Activated CD4-positive, alpha-beta T cell treated with anti-CD3 and anti-CD28 coated beads for 4 hours (primary cell): ENCODE measurements around the gene CCDC85A.

Experiments
- DNase-seq, 2 donors: peaks; one replicate each; pipeline ENCODE4 v3.0.0-alpha.2; 2020

The CCDC85A gene

DNA sequence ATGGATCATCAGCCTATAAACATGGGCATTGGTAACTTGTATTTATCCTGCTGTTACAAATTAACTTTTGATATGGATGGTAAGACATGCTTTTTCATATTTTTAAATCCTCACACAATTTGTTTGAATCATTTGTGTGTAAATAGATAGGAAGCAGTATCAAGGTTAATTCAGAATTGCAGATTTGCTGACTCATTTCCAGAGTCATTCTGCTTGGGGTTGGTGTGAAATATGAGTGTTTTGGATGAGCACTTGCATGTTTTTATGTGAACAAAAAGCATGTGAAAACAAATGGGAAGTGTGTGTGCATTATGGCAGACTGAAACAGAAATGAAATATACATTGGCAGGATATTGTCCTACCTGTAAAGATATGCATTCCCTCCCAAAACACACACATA is 11.8 kb downstream of the CCDC85A start:
- DNase-seq, result no peak

DNA sequence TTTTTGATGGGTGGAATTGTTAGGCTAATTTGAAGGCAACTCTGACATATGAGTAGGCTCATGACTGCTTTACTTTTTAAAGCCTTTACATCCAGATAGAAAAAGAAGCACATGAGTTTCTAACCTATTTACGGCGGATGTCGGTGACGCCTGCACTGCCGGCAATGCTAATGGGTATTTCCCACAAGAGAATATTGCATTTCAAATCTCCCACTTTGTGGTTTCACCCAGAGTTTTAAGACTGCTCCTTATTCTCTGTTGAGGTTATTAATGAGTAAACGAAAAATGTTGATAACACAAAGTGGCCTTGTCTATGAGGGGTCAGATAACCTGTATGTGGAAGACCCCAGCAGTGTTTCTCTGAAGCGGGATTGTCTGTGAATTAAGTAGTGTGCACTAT is 14.0 kb downstream of the CCDC85A start:
- no peak for DNase-seq

DNA sequence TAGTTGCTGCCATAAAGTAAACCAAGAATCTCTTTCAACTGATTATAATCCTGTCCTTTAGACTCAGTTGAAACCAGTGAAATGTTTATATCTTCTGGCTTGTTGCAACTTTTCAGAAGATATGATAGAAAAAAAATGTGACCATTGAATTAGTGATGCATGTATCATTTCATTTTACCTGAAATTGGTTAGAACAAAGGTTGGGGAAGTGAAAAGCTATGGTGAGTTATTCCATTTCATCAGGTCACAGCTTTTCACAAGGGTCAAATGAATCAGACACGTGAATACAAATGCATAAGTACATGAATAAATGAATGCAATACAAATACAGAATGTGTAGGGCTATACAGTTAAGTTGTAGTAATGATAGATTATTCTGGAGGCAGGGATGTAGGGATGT is 15.1 kb downstream of the CCDC85A start:
- no peak for DNase-seq

DNA sequence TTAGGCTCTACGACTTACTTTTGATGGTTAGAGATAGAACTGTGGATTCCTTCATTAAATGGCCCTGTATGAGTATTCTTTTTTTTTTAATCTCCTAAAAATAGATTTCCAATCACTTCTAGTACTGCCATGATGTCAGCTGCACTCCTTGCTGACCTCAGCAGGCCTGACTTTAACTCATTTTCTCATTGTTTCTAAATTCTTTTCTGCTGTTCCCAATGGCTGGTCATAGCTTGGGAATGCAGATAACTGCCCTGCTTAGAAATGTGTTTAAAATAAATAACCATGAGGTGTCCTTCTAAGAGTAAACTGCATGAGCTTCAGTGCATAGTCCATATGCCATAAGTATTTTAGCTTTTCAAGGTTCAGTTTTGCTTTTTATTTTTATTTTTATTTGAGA is 15.7 kb downstream of the CCDC85A start:
- DNase-seq, result no peak

DNA sequence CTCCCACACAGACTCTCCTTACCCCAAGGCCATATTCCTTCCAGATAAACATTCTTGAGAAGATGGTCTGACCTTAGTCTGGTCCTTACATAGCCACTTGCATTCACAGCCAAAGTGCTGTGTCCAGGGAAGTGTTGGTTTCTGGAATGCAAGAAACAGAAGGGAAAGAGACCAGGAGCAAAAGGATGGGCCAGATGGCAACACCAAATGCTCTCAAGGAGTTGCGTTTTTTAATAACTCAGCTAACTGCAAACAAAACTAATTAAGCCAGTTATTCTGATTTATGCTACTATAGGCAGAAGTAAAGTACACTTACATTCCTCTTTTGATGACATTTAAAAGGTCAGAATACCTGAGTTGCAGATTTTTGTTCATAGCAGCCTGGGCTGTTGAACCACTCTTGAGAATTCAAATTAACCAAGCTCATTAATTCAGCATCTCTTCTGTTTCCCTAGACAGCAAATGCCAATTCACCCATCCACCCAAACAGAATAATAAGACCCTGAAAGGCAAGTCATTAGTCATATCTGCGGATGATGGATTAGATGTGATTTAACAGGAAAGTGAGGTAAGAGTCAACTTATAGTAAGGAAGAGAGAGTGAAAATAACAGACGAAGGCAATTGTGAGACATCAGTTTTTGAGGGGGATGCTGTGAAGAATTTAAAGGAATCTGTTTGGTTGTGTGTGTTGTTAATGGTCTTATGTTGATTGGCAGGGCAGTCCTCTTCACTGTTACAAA is 18.8 kb downstream of the CCDC85A start:
- no peak for DNase-seq

DNA sequence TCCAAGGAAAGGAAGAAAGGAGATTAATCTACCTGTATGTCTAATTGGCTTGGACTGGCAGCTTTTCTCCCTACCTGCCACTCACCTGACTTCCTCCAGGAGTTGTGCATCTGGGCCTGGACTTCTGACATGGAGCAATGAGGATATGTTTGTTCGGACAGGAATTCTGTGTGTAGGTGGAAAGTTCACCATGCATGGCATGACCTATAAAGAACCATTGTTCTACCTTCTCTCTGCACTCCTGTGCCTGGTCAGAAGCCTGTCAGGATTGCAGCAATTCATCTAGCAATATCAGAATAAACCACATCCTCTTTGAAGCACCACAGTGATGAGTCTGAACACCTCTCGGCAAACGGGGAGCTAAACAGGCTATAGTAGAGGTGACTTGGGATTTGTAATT is 20.8 kb downstream of the CCDC85A start:
- DNase-seq, result no peak

DNA sequence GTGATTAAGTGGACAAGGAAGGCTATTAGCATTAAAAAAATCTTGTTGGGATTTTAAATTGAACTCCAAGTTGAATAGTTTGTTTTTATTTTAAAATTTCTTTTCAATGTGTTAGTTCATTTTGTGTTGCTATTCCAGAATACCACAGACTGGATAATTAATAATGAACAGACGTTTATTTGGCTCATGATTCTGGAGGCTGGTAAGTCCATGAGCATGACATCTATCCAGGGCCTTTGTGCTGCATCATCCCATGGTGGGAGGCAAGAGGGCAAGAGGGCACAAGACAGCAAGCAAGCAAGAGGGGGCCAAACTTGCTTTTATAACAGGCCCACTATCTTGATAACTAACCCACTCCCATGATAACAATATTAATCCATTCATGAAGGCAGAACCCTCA is 22.5 kb downstream of the CCDC85A start:
- no peak for DNase-seq

DNA sequence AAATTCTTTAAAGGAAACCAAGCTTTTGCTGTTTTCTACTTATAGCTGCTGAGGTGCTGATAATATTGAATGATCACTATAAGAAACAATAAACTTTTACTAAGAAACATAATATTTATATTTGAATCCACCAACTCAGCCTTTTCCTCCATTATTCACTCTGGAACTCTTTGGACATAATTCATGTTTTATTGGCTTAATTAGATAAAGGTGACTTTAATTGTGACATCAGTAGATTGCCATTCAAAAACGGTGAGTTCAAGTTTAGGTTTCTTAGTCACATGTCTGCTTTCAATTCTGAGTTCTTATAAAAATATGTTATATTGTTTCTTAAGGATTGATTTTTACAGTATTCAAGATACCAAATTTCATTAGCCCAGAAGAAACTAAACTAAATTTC is 24.0 kb downstream of the CCDC85A start:
- DNase-seq, result no peak

DNA sequence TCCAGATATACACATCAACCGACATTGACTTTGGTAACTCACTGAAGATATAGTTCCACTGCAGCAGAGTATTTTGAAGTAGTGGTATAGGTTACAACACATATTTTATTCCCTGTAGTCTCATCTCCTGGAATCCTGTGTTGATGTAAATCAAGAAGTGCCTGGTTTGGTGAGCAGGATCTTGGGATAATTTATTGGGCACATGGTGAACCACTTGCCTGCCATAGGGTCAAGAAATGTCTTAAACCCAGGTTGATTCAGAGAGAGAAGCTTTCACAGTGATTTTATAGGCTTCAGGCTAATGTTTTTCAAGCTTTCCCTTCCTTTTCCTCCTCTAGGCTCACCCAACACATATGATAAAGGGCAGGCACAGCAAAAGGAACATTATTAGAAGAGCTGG is 24.6 kb downstream of the CCDC85A start:
- DNase-seq, result no peak

DNA sequence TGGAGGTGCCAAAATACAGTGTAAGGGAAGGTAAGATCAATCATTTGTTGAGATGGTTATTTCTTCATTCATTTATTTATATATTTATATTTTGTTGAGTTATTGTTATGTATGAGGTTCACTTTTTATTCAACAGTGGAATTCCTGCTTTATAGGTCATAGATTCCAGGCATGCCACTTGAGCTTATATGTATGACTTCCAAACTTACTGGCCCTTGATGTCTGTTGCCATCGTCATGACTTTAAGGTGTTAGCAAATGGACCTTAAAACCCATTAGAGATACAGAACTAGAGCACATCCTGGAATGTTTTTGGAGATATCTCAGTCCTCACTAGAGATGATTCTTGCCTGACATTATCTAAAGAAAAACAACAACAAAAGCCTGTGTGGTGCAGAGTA is 25.9 kb downstream of the CCDC85A start:
- DNase-seq, result no peak

DNA sequence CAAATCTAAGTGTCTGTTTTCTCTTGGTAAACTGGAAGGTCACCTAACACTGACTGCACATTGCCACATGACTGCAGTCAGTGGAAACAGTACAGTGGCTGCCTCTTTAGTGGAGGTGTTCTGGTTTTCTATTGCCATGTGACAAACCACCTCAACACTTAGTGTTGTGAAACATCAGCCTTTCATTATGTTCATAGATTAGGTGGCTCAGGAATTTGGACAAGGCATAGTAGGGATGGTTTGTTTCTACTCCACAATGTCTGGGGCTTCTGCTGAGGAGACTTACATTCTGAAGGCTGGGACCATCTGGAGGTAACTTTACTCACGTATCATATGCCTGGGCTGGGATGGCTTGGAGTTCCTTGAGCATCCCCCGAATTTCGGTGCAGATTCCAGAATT is 26.5 kb downstream of the CCDC85A start:
- no peak for DNase-seq

DNA sequence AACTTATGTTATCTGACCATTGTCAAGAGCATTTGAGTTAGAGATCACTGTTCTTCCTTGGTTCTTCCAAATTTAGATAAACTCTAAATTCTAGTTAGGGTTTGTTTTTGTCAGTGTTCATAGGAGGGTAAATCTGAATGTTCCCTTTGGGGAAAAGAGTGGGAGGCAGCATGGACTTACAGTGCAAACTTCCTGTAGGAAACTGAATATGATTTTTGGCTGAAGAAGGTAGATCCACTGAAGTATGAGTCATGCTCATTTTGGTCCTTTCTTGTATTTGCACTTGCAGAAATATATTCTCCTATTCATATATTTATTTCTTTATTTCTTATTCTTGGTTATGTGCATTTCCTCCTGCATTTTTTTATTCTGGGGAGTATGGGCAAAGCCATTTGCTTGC is 27.3 kb downstream of the CCDC85A start:
- no peak for DNase-seq

DNA sequence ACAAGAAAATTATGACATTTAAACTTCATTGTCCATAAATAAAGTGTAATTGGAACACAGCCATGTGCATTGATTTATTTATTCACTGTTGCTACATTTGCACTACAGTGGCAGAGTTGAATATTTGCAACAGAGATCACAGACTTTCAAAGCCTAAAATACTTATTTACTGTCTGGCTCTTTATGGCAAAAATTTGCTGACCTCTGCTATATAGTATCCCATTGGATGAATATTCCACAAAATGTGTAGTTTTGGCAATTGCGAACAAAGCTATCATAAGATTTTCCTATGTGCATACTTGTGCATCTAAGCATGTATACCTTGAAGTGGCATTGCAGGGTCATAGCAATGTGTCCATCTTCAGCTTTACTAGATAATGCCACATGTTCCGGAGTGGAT is 32.1 kb downstream of the CCDC85A start:
- no peak for DNase-seq

DNA sequence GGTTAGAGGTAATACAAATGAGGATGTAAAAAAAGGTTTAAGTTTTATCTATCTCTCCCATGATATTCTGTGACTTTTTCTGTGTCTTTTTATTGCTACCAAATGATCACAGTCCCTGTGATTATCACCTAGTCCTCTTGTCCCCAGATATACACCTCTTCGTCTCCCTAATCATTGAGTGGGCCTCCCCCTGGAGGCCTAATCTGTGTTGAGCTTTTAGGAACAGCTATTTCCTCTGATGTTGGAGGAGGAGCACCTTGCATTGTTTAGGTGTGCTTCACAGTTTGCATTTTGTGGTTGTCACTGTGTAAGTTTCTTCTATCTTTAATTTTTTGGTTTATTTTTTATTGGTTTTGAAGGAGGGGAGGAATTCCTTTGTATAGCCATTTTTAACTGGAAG is 33.3 kb downstream of the CCDC85A start:
- DNase-seq, result no peak

DNA sequence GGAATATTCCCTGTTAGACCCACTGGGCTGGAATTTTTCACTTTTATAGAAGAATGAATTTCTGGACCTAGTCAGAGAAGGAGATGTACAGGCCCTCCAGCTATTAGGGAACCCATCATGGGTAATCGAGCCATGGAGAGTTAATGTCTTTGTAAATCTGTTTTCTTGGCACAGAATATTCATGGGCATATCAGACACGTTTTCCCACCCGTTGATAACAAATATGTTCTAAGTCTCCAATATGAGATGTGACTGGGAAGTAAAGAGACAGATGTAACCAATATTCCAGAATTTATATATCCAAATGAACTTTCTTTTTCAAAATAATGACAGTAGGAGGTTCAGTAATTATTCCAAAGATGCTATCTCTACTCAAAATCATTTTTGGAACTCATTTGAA is 38.7 kb downstream of the CCDC85A start:
- DNase-seq, result no peak

DNA sequence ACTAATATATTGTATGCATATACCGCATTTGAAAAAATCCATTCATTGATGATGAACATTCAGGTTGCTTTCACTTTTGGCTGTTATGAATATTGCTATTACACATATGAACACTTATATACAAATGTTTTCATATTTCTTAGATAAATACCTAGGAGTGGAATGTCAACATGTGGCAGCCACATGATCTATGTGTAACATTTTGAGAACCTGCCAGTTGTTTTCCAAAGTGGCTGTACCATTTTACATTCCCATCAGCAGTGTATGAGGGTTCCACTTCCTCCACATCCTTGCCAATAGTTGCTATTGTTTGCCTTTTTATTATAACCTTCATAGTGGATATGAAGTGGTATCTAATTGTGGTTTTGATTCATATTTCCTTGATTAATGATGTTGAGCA is 40.5 kb downstream of the CCDC85A start:
- no peak for DNase-seq

DNA sequence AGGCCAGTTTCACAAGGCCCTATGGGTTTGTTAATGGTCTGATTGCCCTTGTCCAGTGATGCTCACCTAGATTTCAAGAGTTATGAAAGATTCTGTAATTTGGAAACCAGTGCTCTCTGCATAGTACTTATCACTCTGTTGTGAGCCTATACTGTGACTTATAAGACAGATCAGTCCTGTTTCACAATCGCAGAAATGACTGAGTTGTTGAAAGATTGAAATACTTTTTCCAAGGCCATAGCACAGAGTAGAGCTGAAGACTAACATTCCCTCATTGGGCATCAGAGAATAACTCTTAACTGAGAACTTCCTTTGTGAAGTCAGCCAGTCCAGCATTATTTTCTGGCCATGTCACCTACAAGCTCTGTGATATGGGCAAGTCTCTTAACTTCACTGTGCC is 44.0 kb downstream of the CCDC85A start:
- DNase-seq, result no peak

DNA sequence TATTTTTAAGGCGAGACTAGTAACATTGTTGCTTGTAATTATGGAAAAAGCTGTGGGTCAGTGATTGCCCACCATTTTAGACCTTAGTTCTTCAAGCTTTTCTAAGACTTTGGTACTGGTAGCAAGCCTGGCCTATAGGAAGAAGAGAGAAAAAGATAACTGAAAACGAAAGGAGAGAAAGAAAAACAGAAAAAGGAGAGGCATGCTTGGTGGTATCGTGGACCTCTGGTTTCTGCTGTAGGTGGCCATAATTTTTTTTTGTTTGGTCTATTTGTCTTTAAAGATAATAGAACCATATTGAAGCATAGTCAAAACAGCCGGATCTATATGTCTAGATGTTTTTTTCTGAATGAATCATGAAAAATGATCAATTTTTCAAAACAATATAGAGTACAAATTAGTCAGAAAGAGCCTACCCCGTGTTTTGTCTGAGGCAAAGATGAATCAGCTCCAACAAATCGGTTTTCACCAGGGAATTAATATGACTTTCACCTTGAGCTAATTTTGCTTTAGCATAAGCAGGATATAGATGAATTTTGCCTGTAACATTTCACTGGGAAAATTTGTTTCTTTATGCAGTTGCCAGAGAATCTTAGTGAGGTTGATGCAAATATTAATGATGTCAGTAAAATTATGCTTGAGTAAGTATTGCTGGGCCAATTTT is 45.7 kb downstream of the CCDC85A start:
- no peak for DNase-seq

DNA sequence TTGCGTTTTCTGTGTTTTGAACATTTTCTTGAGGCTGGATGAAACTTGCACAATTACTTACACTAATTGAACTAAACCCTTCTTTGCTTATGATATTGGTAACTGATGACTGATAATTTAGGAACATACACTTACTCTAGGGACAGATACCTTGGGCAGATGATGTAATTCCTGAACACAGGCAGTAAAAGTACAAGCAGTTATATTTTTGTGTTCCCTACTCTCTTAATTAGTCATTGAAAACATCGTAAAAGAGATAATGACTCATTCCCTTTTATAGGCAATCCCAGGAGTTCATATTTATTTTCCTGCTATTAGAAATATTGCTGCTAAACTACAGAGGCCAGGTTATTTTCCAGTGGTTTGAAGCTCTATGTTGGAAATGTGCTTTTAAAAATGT is 46.4 kb downstream of the CCDC85A start:
- DNase-seq, result no peak

DNA sequence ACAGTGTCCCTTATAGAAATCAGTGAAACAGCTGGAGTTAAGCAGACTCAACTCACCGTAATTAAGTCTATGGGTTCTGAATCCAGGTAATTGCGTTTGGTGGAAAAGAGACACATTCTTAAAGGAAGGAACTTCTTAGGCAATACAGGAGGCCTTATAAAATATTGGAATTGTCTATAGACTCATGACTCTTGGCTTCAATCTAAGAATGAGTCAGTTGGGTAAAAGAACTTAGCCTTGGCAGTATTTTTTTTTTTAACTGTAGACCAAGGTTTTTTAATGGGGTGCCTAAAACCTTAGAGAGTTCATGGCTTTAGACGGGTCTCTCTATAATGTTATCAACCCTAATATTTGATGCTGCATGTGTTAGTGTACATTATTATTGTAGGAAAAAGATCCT is 47.6 kb downstream of the CCDC85A start:
- no peak for DNase-seq

DNA sequence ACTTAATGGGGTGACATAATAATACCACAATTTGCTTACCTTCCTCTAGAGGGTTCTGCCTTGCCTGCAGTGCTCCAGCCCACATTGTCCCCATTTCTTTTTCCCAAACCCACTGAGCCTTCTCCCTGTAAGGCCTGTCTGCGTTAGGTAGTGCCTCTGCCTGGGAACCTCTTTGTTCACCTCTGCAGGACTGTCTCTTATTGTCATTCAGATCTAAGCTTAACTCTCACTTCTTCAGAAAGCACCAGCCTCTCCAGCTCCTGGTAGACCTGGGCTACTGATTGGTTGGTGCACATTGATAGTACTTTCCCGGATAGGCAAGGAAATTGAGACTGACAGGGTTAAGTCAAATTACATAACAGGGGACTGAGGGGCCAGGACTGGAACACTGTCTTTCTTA is 49.1 kb downstream of the CCDC85A start:
- DNase-seq, result no peak

DNA sequence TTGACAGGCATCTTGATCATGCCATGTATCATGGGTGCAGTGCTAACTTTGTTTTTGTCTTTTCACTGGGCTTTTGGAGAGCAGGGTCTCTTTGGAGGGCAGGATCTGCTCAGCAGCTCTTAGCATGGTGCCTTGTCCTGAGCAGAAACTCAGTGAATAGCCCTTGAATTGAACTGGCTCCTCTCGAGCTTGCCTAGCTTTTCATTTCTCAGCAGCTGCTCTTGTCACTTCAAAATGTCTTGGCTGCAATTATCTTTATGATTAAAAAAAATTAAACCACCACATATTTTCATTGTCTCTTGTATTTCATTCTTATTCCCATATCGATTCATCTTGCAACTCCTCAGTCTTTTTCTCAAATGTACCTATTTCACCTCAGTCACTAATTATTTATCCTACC is 50.5 kb downstream of the CCDC85A start:
- no peak for DNase-seq

DNA sequence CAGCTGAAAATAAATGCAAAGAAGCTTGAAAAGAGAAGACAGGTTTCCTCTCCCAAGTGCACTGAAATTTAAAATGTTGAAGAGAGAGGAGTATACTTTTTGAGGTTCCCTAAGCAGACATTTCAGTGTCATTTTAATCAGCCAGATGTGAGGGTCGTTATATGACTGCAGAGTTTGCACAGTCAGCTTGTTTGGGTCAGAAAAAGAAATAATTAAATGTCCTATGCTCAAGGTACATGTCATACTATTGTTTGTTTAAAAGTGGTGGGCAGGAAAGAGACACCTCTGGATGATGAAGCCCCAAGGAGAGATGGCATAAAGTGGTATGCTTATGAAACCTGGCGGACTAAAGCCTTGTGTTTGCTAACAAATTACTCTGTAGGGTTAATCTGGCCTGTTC is 55.2 kb downstream of the CCDC85A start:
- DNase-seq, result no peak

DNA sequence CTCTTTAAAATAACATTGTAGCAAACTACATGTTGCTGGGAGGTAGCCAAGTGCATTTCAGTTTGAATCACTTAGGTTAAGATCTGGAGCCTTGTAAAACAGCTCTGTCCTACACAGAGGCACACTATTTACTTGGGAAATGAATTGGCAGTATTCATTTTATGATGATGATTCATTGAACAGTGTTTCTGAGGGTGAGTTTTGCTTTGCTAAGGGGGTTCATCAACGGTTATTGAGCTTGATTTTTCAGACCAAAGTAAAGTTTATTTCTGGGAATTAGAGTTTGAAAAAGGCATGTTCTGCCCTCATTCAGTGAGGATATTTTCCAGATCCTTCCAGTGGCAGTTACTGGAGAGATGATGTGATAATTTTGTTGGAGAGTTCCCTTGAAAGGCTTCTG is 55.6 kb downstream of the CCDC85A start:
- DNase-seq, result no peak

DNA sequence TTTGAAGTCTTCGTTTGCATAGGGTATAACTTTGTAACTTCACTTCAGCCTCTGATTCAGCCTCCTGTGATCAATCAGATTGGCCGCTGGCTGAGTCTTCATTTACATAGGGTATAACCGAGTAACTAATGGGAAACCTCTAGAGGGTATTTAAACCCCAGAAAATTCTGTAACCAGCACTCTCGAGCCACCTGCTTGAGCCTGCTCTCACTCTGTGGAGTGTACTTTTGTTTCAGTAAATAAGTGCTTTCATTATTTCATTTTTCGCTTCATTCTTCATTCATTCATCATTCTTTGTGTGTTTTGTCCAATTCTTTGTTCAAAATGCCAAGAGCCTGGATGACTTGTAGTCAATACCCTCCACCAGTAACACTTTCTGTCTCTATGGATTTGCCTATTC is 56.4 kb downstream of the CCDC85A start:
- DNase-seq, result no peak
